ENCODE measurements around the gene JPT2. TPM values are rescaled to one million over a fixed set of nuclear protein-coding genes. Genes with fewer than 3 reads are reported as not detected.

JPT2 gene
- total and polyA plus RNA-seq, 2 donors (not counting 1 experiment from before 2014, with no cell fraction given), result 15.5 to 41.2 TPM

DNA sequence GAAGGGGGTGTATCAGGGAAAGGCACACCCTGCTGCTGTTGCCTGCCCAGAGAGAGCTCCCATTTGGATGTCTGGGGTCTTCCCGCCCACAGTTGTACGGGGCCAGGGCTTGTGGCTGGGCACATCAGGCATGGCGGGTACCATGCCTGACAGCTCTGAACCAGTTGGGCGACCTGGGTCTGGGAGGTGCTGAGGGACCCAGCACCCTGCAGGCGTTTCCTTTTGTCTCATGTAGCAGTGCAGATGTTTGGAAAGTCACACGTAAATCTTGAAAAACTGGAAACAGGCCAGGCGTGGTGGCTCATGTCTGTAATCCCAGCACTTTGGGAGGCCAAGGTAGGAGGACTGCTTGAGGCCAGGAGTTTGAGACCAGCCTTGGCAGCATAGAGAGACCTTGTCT, 8.4 kb upstream of the JPT2 start:
- no peak overlapping the region for H3K27ac ChIP-seq (ENCODE audit: insufficient read depth, low read length)
- H3K79me2 ChIP-seq (ENCODE audit: control insufficient read depth, insufficient read depth, low read length), result no peaks in the 10 kb centered on the region
- H3K9ac ChIP-seq (ENCODE audit: insufficient read depth, low read length), result no peak overlapping the region
- DNase-seq (ENCODE audit: low read depth in 2 of 2), result no peak
- H3K4me3 ChIP-seq (replicated peaks in 1 of 4; ENCODE audit: control extremely low read depth in 1 of 4, insufficient read depth in 1 of 4, low read depth in 3 of 4, low read length in 4 of 4), result no peak overlapping the region
- H4K20me1 ChIP-seq (ENCODE audit: control insufficient read depth, extremely low read depth, insufficient read depth, low read length), result no peaks in the 10 kb centered on the region
- peaks cover 56% of the 10 kb centered on the region for H3K36me3 ChIP-seq (ENCODE audit: control insufficient read depth, insufficient read depth, low read length)
- no peaks in the 10 kb centered on the region for H3K27me3 ChIP-seq (ENCODE audit: control insufficient read depth, insufficient read depth, low read length)
- no peak overlapping the region for H2AFZ ChIP-seq (ENCODE audit: low read length)
- H3K9me3 ChIP-seq (ENCODE audit: control insufficient read depth, insufficient read depth, low read depth, low read length), result no peaks in the 10 kb centered on the region
- H3K4me2 ChIP-seq (ENCODE audit: extremely low read depth, insufficient read depth, low read length), result no peak overlapping the region
- no peak for TF ChIP-seq EZH2 (IDR thresholded peaks at IDR 0.05; ENCODE audit: low read length, missing control alignments)
- no peak for TF ChIP-seq CTCF (conservative IDR thresholded peaks at IDR 0.05 in 1 of 2, IDR thresholded peaks at IDR 0.05 in 1 of 2; ENCODE audit: low read depth in 1 of 2, low read length in 2 of 2)
- peaks cover under 1% of the 10 kb centered on the region for H3K4me1 ChIP-seq (ENCODE audit: control insufficient read depth, extremely low read depth, insufficient read depth, low read length)

GRCh38 chr16:1670371-1670770, 7.7 kb upstream of the JPT2 start:
- H3K9me3 ChIP-seq (ENCODE audit: control insufficient read depth, insufficient read depth, low read depth, low read length), result no peaks in the 10 kb centered on the region
- no peak overlapping the region for H3K27ac ChIP-seq (ENCODE audit: insufficient read depth, low read length)
- TF ChIP-seq EZH2 (IDR thresholded peaks at IDR 0.05; ENCODE audit: low read length, missing control alignments), result no peak

DNA sequence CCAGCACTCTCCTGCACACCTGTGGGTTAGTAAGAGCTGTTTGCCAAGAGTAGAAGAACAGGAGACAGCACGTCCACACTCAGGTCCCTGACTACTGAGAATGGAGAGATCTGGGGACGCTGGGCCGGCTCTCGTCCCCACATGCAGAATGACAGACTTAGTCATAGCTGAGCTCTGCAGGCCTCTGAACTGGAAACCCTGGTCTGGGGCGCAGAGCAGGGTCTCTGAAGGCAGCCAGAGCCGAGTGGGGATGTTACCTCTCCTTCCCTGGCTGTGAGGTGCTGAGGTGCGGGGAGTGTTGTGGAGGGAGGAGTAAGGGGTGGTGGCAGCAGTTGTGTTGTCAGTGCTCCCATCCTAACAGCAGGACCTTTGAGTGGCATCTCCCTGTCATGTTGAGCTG, 7.2 kb upstream of the JPT2 start:
- H3K36me3 ChIP-seq (ENCODE audit: control insufficient read depth, insufficient read depth, low read length), result peaks cover 50% of the 10 kb centered on the region
- H3K9me3 ChIP-seq (ENCODE audit: control insufficient read depth, insufficient read depth, low read depth, low read length), result no peaks in the 10 kb centered on the region
- TF ChIP-seq EZH2 (IDR thresholded peaks at IDR 0.05; ENCODE audit: low read length, missing control alignments) (no peak), CTCF (conservative IDR thresholded peaks at IDR 0.05 in 1 of 2, IDR thresholded peaks at IDR 0.05 in 1 of 2; ENCODE audit: low read depth in 1 of 2, low read length in 2 of 2) (no peak)
- H3K4me2 ChIP-seq (ENCODE audit: extremely low read depth, insufficient read depth, low read length), result no peak overlapping the region
- H3K4me3 ChIP-seq (replicated peaks in 1 of 4; ENCODE audit: control extremely low read depth in 1 of 4, insufficient read depth in 1 of 4, low read depth in 3 of 4, low read length in 4 of 4), result no peak overlapping the region
- no peak overlapping the region for H2AFZ ChIP-seq (ENCODE audit: low read length)
- no peaks in the 10 kb centered on the region for H3K27me3 ChIP-seq (ENCODE audit: control insufficient read depth, insufficient read depth, low read length)
- peaks cover 4% of the 10 kb centered on the region for H3K4me1 ChIP-seq (ENCODE audit: control insufficient read depth, extremely low read depth, insufficient read depth, low read length)
- no peaks in the 10 kb centered on the region for H4K20me1 ChIP-seq (ENCODE audit: control insufficient read depth, extremely low read depth, insufficient read depth, low read length)
- no peak for DNase-seq (ENCODE audit: low read depth in 2 of 2)
- no peak overlapping the region for H3K9ac ChIP-seq (ENCODE audit: insufficient read depth, low read length)
- H3K27ac ChIP-seq (ENCODE audit: insufficient read depth, low read length), result no peak overlapping the region
- no peaks in the 10 kb centered on the region for H3K79me2 ChIP-seq (ENCODE audit: control insufficient read depth, insufficient read depth, low read length)

More at GRCh38 chr16:1670371-1670770, 7.7 kb upstream of the JPT2 start:
- H3K4me3 ChIP-seq (replicated peaks in 1 of 4; ENCODE audit: control extremely low read depth in 1 of 4, insufficient read depth in 1 of 4, low read depth in 3 of 4, low read length in 4 of 4), result no peak overlapping the region
- H3K4me1 ChIP-seq (ENCODE audit: control insufficient read depth, extremely low read depth, insufficient read depth, low read length), result peaks cover 4% of the 10 kb centered on the region
- no peak for DNase-seq (ENCODE audit: low read depth in 2 of 2)
- no peaks in the 10 kb centered on the region for H3K27me3 ChIP-seq (ENCODE audit: control insufficient read depth, insufficient read depth, low read length)
- no peaks in the 10 kb centered on the region for H3K79me2 ChIP-seq (ENCODE audit: control insufficient read depth, insufficient read depth, low read length)
- no peak overlapping the region for H2AFZ ChIP-seq (ENCODE audit: low read length)
- no peak overlapping the region for H3K9ac ChIP-seq (ENCODE audit: insufficient read depth, low read length)
- H4K20me1 ChIP-seq (ENCODE audit: control insufficient read depth, extremely low read depth, insufficient read depth, low read length), result no peaks in the 10 kb centered on the region
- no peak overlapping the region for H3K4me2 ChIP-seq (ENCODE audit: extremely low read depth, insufficient read depth, low read length)
- H3K36me3 ChIP-seq (ENCODE audit: control insufficient read depth, insufficient read depth, low read length), result peaks cover 54% of the 10 kb centered on the region
